Activated CD8-positive, alpha-beta T cell treated with anti-CD3 and anti-CD28 coated beads for 36 hours (primary cell): ENCODE results near the gene MAPKAPK2. TPM values are rescaled to one million over a fixed set of nuclear protein-coding genes. Genes with fewer than 3 reads are reported as not detected.

Source experiments
- ATAC-seq: fragments of 200-7000 bp; cut with Tn5 transposase; one replicate; pipeline ENCODE4 v1.10.0; 2021; ENCODE audit warnings: mild to moderate bottlenecking, moderate library complexity
- CTCF ChIA-PET: fragments of 350-600 bp; sonication (Branson Sonifier 250); formaldehyde crosslinking; loops from one replicate; lab custom pipeline; 2021; ENCODE audit warnings: antibody characterized with exemption; lab: Charles Lee
- POLR2A ChIA-PET: fragments of 350-600 bp; sonication (Branson Sonifier 250); formaldehyde crosslinking; loops from one replicate; lab custom pipeline; 2021; ENCODE audit warnings: antibody characterized with exemption; lab: Charles Lee
- DNase-seq: peaks from one replicate; pipeline ENCODE4 v3.0.0-alpha.2; 2020
- H3K27ac Mint-ChIP-seq: one replicate; pipeline ENCODE4 v1.8.0; 2021; ENCODE audit warnings: mild to moderate bottlenecking, mixed read lengths
- H3K27me3 Mint-ChIP-seq: one replicate; pipeline ENCODE4 v1.8.0; 2021; ENCODE audit warnings: mixed read lengths
- H3K36me3 Mint-ChIP-seq: one replicate; pipeline ENCODE4 v1.8.0; 2021; ENCODE audit warnings: low read depth, mixed read lengths
- H3K4me1 Mint-ChIP-seq: one replicate; pipeline ENCODE4 v1.8.0; 2021; ENCODE audit warnings: low read depth, mixed read lengths
- H3K4me3 Mint-ChIP-seq: one replicate; pipeline ENCODE4 v1.8.0; 2021; ENCODE audit warnings: mild to moderate bottlenecking, moderate library complexity, mixed read lengths
- H3K9me3 Mint-ChIP-seq: one replicate; pipeline ENCODE4 v1.8.0; 2021; ENCODE audit warnings: mixed read lengths
- intact Hi-C: fragments of 100-400 bp; cut with micrococcal nuclease; formaldehyde crosslinking; loops from one replicate; pipeline ENCODE4 v1.10.0; 2022
- total RNA-seq, 2 experiments: library from RNA; stranded (reverse); gene quantifications; one replicate each; pipeline ENCODE4 v1.2.3, GENCODE V29; 2021
- TF ChIP-seq, protein P1 (sequence below): fragments of 200-600 bp; IDR thresholded peaks from one replicate; pipeline ENCODE4 v1.8.0; 2022; ENCODE audit warnings: antibody characterized with exemption, mild to moderate bottlenecking

The MAPKAPK2 gene
- total RNA-seq, 2 experiments from 2014 or later, result 50.4 to 51.4 TPM

DNA sequence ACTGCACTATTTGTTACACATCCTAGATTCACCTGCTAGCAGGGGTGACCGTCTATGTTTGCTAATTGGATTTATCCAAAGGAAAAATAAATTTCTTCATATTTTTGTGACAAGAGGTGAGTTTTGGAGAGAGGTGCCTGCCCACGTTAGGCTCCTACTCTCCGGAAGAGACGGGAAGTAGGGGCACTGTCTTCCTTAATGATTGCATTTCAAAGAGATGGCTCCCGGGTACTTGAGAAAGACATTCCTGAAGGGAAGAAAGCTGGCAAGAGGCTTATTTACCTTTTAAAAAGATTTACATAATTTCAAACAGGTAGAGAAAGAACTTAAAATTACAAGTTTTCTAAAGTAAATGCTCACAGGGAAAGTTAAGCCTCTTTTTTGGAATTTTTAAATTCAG, 67.2 kb downstream of the MAPKAPK2 start:
- ChIA-PET CTCF (no interaction called here), POLR2A (interaction anchor here (0.6 kb wide), 1 partner anchor 99 kb away, joined by 3 read pairs; no protein-coding TSS in a partner anchor)
- ATAC-seq, result no peak
- TF ChIP-seq, protein P1, sequence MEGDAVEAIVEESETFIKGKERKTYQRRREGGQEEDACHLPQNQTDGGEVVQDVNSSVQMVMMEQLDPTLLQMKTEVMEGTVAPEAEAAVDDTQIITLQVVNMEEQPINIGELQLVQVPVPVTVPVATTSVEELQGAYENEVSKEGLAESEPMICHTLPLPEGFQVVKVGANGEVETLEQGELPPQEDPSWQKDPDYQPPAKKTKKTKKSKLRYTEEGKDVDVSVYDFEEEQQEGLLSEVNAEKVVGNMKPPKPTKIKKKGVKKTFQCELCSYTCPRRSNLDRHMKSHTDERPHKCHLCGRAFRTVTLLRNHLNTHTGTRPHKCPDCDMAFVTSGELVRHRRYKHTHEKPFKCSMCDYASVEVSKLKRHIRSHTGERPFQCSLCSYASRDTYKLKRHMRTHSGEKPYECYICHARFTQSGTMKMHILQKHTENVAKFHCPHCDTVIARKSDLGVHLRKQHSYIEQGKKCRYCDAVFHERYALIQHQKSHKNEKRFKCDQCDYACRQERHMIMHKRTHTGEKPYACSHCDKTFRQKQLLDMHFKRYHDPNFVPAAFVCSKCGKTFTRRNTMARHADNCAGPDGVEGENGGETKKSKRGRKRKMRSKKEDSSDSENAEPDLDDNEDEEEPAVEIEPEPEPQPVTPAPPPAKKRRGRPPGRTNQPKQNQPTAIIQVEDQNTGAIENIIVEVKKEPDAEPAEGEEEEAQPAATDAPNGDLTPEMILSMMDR, result no peak
- intact Hi-C loops, result no loop called here
- no peak for DNase-seq
- peaks cover 36% of the 10 kb centered on the region for H3K4me1 Mint-ChIP-seq
- no peak overlapping the region for H3K4me3 Mint-ChIP-seq
- H3K27ac Mint-ChIP-seq, result no peak overlapping the region
- H3K9me3 Mint-ChIP-seq, result no peaks in the 10 kb centered on the region
- no peaks in the 10 kb centered on the region for H3K27me3 Mint-ChIP-seq
- no peaks in the 10 kb centered on the region for H3K36me3 Mint-ChIP-seq

DNA sequence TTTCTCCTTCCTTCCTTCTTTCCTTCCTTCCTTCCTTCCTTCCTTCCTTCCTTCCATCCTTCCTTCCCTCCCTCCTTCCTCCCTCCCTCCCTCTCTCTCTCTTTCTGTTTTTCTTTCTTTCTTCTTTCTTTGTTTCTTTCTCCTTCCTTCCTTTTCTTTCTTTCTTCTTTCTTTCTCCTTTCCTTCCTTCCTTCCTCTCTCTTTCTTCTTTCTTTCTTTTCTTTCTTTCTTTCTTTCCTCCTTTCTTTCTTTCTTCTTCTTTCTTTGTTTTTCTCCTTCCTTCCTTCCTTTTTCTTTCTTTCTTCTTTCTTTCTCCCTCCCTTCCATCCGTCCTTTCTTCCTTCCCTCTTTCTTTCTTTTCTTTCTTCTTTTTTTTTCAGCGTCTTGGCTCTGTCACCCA, 67.8 kb downstream of the MAPKAPK2 start:
- H3K27ac Mint-ChIP-seq, result no peak overlapping the region
- H3K27me3 Mint-ChIP-seq, result no peaks in the 10 kb centered on the region
- ATAC-seq, result no peak
- DNase-seq, result no peak
- H3K9me3 Mint-ChIP-seq, result no peaks in the 10 kb centered on the region
- TF ChIP-seq, protein P1, result no peak
- H3K36me3 Mint-ChIP-seq, result no peaks in the 10 kb centered on the region
- no peak overlapping the region for H3K4me3 Mint-ChIP-seq
- ChIA-PET POLR2A (no interaction called here), CTCF (interaction anchor here (1.0 to 1.3 kb wide), 3 partner anchors 17 to 32 kb away, joined by 3 read pairs; no protein-coding TSS in a partner anchor)
- intact Hi-C loops, result no loop called here
- peaks cover 37% of the 10 kb centered on the region for H3K4me1 Mint-ChIP-seq

DNA sequence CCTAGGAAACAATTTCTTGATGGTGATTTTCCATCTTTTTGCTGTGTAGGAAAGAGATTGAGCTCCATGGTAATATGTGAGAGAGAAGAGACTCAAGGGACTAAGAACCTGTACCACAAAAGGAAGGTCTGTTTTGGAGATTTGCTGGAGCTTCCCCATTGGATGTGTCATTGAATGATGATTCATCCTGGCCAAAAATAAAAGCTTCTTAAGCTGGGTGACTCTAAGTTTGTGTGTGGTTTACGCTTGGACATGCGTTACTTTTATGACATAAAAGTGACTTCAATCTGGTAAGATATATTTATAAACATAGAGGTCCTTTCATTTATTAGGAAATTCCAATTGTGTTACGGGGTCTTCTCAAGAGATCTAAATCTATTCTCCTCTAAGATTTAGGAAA, 68.4 kb downstream of the MAPKAPK2 start:
- peaks cover 33% of the 10 kb centered on the region for H3K4me1 Mint-ChIP-seq
- intact Hi-C loops, result no loop called here
- ATAC-seq (no peak), DNase-seq (no peak)
- ChIA-PET CTCF (interaction anchor here (0.7 to 1.3 kb wide), 4 partner anchors 18 to 56 kb away, joined by 3 read pairs; no protein-coding TSS in a partner anchor), POLR2A (interaction anchor here (0.7 kb wide), 1 partner anchor 156 kb away, joined by 3 read pairs; no protein-coding TSS in a partner anchor)
- no peaks in the 10 kb centered on the region for H3K36me3 Mint-ChIP-seq
- H3K27ac Mint-ChIP-seq, result no peak overlapping the region
- no peaks in the 10 kb centered on the region for H3K27me3 Mint-ChIP-seq
- H3K9me3 Mint-ChIP-seq, result no peaks in the 10 kb centered on the region
- no peak overlapping the region for H3K4me3 Mint-ChIP-seq
- TF ChIP-seq, protein P1, result no peak

DNA sequence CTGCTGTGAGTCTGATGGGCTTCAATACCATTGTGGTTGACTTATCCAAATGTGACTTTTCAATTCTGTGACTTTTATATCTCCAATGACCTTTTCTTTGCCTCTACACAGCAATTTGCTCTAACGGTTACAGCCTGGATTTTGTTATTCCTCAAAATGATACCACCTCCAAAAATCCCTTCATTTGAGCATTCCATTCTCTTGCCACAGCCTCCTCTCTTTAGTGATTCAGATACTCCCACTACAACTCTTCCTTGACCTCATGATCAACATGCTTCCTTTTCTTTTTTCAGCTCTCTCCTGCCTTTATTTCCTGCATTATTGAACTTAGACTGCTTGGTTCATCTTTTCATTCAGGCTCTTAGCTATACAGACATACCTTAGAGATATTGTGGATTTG, 69.3 kb downstream of the MAPKAPK2 start:
- Mint-ChIP-seq H3K27ac (no peak overlapping the region), H3K9me3 (no peaks in the 10 kb centered on the region), H3K36me3 (no peaks in the 10 kb centered on the region), H3K4me1 (peaks cover 26% of the 10 kb centered on the region), H3K27me3 (no peaks in the 10 kb centered on the region), H3K4me3 (no peak overlapping the region)
- TF ChIP-seq, protein P1, result no peak
- intact Hi-C loops, result no loop called here
- DNase-seq, result no peak
- ChIA-PET CTCF (interaction anchor here (0.7 kb wide), 1 partner anchor 162 kb away, joined by 3 read pairs; no protein-coding TSS in a partner anchor), POLR2A (no interaction called here)
- no peak for ATAC-seq

DNA sequence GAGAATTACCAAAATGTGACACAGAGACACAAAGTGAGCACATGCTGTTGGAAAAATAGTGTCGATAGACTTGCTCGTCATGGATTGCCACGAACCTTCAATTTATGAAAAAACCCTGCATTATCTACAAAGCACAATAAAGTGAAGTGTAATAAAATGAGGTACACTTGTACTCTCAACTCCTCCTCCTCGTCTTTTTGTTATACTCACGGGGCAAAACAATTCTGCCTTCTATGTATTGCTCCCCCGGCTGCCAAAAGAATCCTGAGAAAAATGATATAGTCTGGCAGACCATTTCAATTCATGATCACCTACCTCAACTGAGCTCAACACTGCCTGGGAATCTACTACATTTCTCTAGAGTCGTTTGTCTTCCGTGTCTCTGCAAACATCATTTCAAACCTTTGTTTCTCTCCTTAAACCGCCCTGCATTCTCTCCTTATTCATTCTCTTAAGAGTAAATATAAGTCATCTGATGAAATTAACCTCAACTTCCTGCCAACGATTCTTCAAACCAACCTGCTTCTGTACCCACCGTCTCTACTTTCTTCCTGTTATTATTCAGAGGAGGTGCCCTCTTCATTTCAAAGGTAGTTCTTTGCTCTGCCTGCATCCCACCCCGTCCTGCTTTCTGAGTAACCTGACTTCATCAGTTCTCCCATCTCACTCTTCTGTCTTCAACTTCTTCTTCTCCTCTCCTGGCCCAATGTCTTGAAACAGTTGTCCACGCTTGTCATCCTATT, 73.0 kb downstream of the MAPKAPK2 start:
- ChIA-PET CTCF (interaction anchor here (0.8 to 6.9 kb wide), 9 partner anchors 11 to 74 kb away, joined by 3 to 54 read pairs (median 9); partner anchors contain the start of genes IL10 and IL19), POLR2A (interaction anchor here (0.7 to 2.0 kb wide), 7 partner anchors 9 to 52 kb away, joined by 3 to 7 read pairs (median 4); partner anchors contain the start of gene IL19)
- H3K27ac Mint-ChIP-seq, result no peak overlapping the region
- TF ChIP-seq, protein P1, result no peak
- DNase-seq, result peak; percentile 58
- H3K27me3 Mint-ChIP-seq, result no peaks in the 10 kb centered on the region
- intact Hi-C loops, result no loop called here
- H3K9me3 Mint-ChIP-seq, result no peaks in the 10 kb centered on the region
- H3K4me3 Mint-ChIP-seq, result no peak overlapping the region
- no peaks in the 10 kb centered on the region for H3K36me3 Mint-ChIP-seq
- H3K4me1 Mint-ChIP-seq, result peaks cover 29% of the 10 kb centered on the region
- ATAC-seq, result peak; percentile 92
